Kasumi-1 (cell line): ENCODE data around the gene NINJ2.

Experiments
- DNase-seq, 2 experiments: peaks; one replicate each; lab custom pipeline; 2025; lab: John Stamatoyannopoulos, UW

NINJ2 gene

GRCh38 chr12:613996-614395 lies 49.2 kb downstream of the NINJ2 start:
- DNase-seq, result no peak

GRCh38 chr12:612886-613285 lies 50.4 kb downstream of the NINJ2 start:
- no peak for DNase-seq

- no peak for DNase-seq
These were observed 51.0 kb downstream of the NINJ2 start for GRCh38 chr12:612293-612692.

- DNase-seq, result no peak
These were observed 51.5 kb downstream of the NINJ2 start for GRCh38 chr12:611721-612120.

- no peak for DNase-seq
These were observed 54.3 kb downstream of the NINJ2 start for GRCh38 chr12:608921-609320.

- DNase-seq, result no peak
These were observed 54.8 kb downstream of the NINJ2 start for GRCh38 chr12:608413-608812.

GRCh38 chr12:607541-608001 lies 55.7 kb downstream of the NINJ2 start:
- DNase-seq, result no peak

- no peak for DNase-seq
These were observed 58.3 kb downstream of the NINJ2 start for GRCh38 chr12:604956-605355.

- no peak for DNase-seq
These were observed 60.6 kb downstream of the NINJ2 start for GRCh38 chr12:602700-603068.

GRCh38 chr12:601976-602699 lies 61.1 kb downstream of the NINJ2 start:
- DNase-seq, result no peak

- no peak for DNase-seq
These were observed 63.5 kb downstream of the NINJ2 start for GRCh38 chr12:599756-600155.

GRCh38 chr12:597926-598568 lies 65.2 kb downstream of the NINJ2 start:
- peak; percentile 2 to 15 for DNase-seq

- no peak for DNase-seq
These were observed 69.6 kb downstream of the NINJ2 start for GRCh38 chr12:593396-594270.

GRCh38 chr12:592024-592505 lies 71.2 kb downstream of the NINJ2 start:
- DNase-seq, result no peak

- no peak for DNase-seq
These were observed 71.8 kb downstream of the NINJ2 start for GRCh38 chr12:591167-592023.

GRCh38 chr12:590206-590750 lies 73.0 kb downstream of the NINJ2 start:
- DNase-seq, result no peak

- no peak for DNase-seq
These were observed 74.6 kb downstream of the NINJ2 start for GRCh38 chr12:588646-589045.

GRCh38 chr12:588024-588322 lies 75.3 kb downstream of the NINJ2 start:
- no peak for DNase-seq

GRCh38 chr12:587132-588023 lies 75.9 kb downstream of the NINJ2 start:
- DNase-seq, result no peak

GRCh38 chr12:586318-587071 lies 76.8 kb downstream of the NINJ2 start:
- DNase-seq, result no peak
